Testis (tissue), 3 donors: ENCODE results near the gene TGFBR3. TPM values are rescaled to one million over a fixed set of nuclear protein-coding genes. Genes with fewer than 3 reads are reported as not detected.

Experiments used
- DNase-seq: peaks from one replicate; pipeline ENCODE4 v3.0.0-alpha.2; 2019
- H3K27ac ChIP-seq, 2 donors: fragments of 200-600 bp; sonication (generic); one replicate each; pipeline ENCODE4 v1.5.1; 2019
- H3K27me3 ChIP-seq: fragments of 200-600 bp; sonication (generic); one replicate; pipeline ENCODE4 v1.5.1; 2019
- H3K36me3 ChIP-seq: fragments of 200-600 bp; sonication (generic); one replicate; pipeline ENCODE4 v1.5.1; 2017; ENCODE audit warnings: low read depth; ENCODE audit errors: missing control alignments
- H3K4me1 ChIP-seq: fragments of 200-600 bp; sonication (generic); one replicate; pipeline ENCODE4 v1.5.1; 2019
- H3K4me3 ChIP-seq, 2 donors: fragments of 200-600 bp; sonication (generic); one replicate each; pipeline ENCODE4 v1.5.1; 2017 to 2019
- H3K9me3 ChIP-seq: fragments of 200-600 bp; sonication (generic); one replicate; pipeline ENCODE4 v1.5.1; 2017
- CTCF ChIP-seq, 3 experiments: fragments of 450-650 bp in 2 of 3; fragments of 200-600 bp in 1 of 3; sonication (generic) in 1 of 3; IDR thresholded peaks; one replicate each; pipeline ENCODE4 v1.5.1; 2016 to 2019; ENCODE audit warnings: antibody characterized with exemption in 3 of 3, mild to moderate bottlenecking in 2 of 3, moderate library complexity in 1 of 3
- POLR2A ChIP-seq: fragments of 450-650 bp; IDR thresholded peaks from one replicate; pipeline ENCODE4 v1.6.1; 2017; ENCODE audit warnings: antibody characterized with exemption, mild to moderate bottlenecking, moderate library complexity
- WGBS, 2 donors: methylation state at CpG; one replicate each; pipeline ENCODE4 v1.1.5; 2018; 5-methylcytosine and 5-hydroxymethylcytosine counted together
- intact Hi-C: fragments of 100-400 bp; cut with DNase I; formaldehyde crosslinking; loops from one replicate; pipeline ENCODE4 v1.15.1; 2023; ENCODE audit warnings: low total_unique reads
- polyA plus RNA-seq: library from polyadenylated mRNA; stranded (reverse); fragments of 350-450 nt; fragmentation: Illumina TruSeq; extraction: RNeasy Lipid Tissue Mini Kit (QIAGEN cat#74804); gene quantifications from one replicate; pipeline ENCODE4 v1.2.3, GENCODE V29; 2014; ENCODE audit warnings: low read depth, low replicate concordance; ENCODE audit not compliant: insufficient read depth
- total RNA-seq, 2 donors: library from RNA; depleted of rRNA; stranded (reverse); fragments of >200 nt; gene quantifications; one replicate each; pipeline ENCODE4 v1.2.3, GENCODE V29; 2016

The TGFBR3 gene
- total and polyA plus RNA-seq, 3 donors from 2014 or later = 24.0 to 37.2 (median 34.7) TPM

GRCh38 chr1:91847851-91848250, 38.1 kb downstream of the TGFBR3 start:
- Histone ChIP-seq H3K9me3 (no peaks in the 10 kb centered on the region), H3K4me1 (peaks cover 23% of the 10 kb centered on the region), H3K27ac (no peak overlapping the region), H3K27me3 (no peaks in the 10 kb centered on the region), H3K4me3 (no peak overlapping the region), H3K36me3 (no peaks in the 10 kb centered on the region)
- TF ChIP-seq CTCF (IDR thresholded peaks at IDR 0.05) (no peak), POLR2A (no peak)
- 74 to 78% methylated on average over 2 of the region's 2 CpGs for WGBS, 2 donors
- no peak for DNase-seq
- intact Hi-C loops = no loop called here

GRCh38 chr1:91846639-91847013, 39.3 kb downstream of the TGFBR3 start:
- no peak for DNase-seq
- H3K36me3 ChIP-seq = no peaks in the 10 kb centered on the region
- H3K9me3 ChIP-seq = no peaks in the 10 kb centered on the region
- WGBS, 2 donors = 53 to 65% methylated on average over 2 of the region's 2 CpGs
- H3K4me1 ChIP-seq = peaks cover 23% of the 10 kb centered on the region
- H3K4me3 ChIP-seq = no peak overlapping the region
- TF ChIP-seq POLR2A = no peak
- TF ChIP-seq CTCF (IDR thresholded peaks at IDR 0.05) = no peak
- peak overlapping the region in 1 of 2 donors; percentile 84 for H3K27ac ChIP-seq
- intact Hi-C loops = no loop called here
- H3K27me3 ChIP-seq = no peaks in the 10 kb centered on the region

GRCh38 chr1:91846007-91846638, 39.8 kb downstream of the TGFBR3 start:
- H3K27ac ChIP-seq = peak overlapping the region; percentile 26 to 84
- WGBS, 2 donors = 32 to 34% methylated on average over 6 of the region's 6 CpGs
- TF ChIP-seq CTCF (IDR thresholded peaks at IDR 0.05) = no peak
- TF ChIP-seq POLR2A = no peak
- no peaks in the 10 kb centered on the region for H3K36me3 ChIP-seq
- no peaks in the 10 kb centered on the region for H3K27me3 ChIP-seq
- intact Hi-C loops = no loop called here
- peak; percentile 42 for DNase-seq
- peaks cover 23% of the 10 kb centered on the region for H3K4me1 ChIP-seq
- H3K4me3 ChIP-seq = no peak overlapping the region
- no peaks in the 10 kb centered on the region for H3K9me3 ChIP-seq

GRCh38 chr1:91844862-91845528, 41.0 kb downstream of the TGFBR3 start:
- DNase-seq = peak; percentile 57
- no peaks in the 10 kb centered on the region for H3K36me3 ChIP-seq
- no peak overlapping the region for H3K4me3 ChIP-seq
- no peaks in the 10 kb centered on the region for H3K9me3 ChIP-seq
- H3K27me3 ChIP-seq = no peaks in the 10 kb centered on the region
- intact Hi-C loops = no loop called here
- TF ChIP-seq CTCF (IDR thresholded peaks at IDR 0.05) (no peak), POLR2A (no peak)
- 55 to 56% methylated on average over 6 of the region's 6 CpGs for WGBS, 2 donors
- peaks cover 17% of the 10 kb centered on the region for H3K4me1 ChIP-seq
- H3K27ac ChIP-seq = peak overlapping the region; percentile 14 to 84

- 96 to 97% methylated on average over 3 of the region's 3 CpGs for WGBS, 2 donors
- DNase-seq = no peak
- TF ChIP-seq POLR2A (no peak), CTCF (IDR thresholded peaks at IDR 0.05) (no peak)
- H3K27ac ChIP-seq = no peak overlapping the region
- intact Hi-C loops = no loop called here
- peaks cover 17% of the 10 kb centered on the region for H3K4me1 ChIP-seq
- no peaks in the 10 kb centered on the region for H3K9me3 ChIP-seq
- H3K36me3 ChIP-seq = no peaks in the 10 kb centered on the region
- H3K4me3 ChIP-seq = no peak overlapping the region
- no peaks in the 10 kb centered on the region for H3K27me3 ChIP-seq
Observed at GRCh38 chr1:91843843-91844242, 42.1 kb downstream of the TGFBR3 start.
